HG03196 (cell line): ENCODE results near the gene CNPY3.

Source experiments
- ATAC-seq: cut with Tn5 transposase; IDR thresholded peaks from one replicate; pipeline ENCODE4 v1.9.1; 2021; ENCODE audit not compliant: unreplicated experiment

CNPY3 gene

GRCh38 chr6:42958125-42958524 is 28.8 kb downstream of the CNPY3 start:
- ATAC-seq: no peak

GRCh38 chr6:42959917-42960242 is 30.6 kb downstream of the CNPY3 start:
- ATAC-seq: no peak

DNA sequence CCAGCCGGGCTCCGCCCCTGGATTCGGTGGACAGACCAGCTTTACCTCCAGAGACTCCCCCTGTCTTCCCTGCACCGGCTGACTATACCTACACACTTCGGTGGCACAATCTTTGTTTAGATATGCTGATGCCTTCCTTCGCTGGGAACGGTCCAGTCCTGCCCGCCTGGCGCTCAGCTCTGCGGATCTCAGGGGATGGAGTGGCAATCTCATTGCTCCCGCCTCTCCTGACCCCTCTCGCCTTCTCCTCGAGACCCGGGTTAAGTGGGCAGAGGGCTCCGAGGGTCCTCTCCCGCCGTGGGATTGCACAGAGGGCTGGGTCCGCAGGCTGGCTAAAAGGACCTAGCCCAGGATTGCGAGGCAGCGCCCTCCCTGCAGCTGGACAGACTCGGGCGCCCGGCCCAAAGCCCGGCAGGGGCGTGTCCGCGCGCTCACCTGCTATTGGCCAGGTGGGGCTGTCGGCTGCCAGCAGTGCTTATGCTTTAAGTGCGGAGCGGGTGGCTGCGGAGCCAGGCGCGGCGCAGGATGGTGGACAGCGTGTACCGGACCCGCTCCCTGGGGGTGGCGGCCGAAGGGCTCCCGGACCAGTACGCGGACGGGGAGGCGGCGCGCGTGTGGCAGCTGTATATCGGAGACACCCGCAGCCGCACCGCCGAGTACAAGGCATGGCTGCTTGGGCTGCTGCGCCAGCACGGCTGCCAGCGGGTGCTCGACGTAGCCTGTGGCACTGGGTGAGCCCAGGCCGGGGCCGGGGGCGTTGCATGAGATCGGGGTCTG is 31.2 kb downstream of the CNPY3 start, which contains the start of gene GNMT:
Gene GNMT (plus strand): TSS at position 512 of the 777 bp plus-strand sequence. CDS start 14 bp downstream, at position 526.
- ATAC-seq: no peak

DNA sequence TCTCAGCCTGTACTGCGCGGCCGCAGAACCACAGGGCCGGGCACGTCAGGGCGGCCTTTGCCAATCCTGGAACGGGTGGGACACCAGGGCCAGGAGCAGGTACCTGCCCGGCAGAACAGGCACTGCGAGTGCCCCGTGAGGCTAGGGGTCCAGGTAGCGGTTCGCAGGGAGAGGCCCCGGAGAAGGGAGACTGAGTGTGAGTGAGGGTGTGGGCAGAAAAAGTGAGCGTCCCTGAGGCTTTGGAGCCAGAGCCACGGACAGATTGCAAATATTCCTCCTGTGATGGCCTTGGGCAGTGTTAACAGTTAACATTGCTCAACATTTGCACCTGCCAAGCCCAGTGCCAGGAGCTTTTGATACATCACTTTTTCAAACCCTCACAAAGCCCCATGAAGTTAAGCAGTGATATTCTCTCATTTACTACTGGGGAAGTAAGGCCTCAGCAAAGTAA is 31.8 kb downstream of the CNPY3 start:
- no peak for ATAC-seq

DNA sequence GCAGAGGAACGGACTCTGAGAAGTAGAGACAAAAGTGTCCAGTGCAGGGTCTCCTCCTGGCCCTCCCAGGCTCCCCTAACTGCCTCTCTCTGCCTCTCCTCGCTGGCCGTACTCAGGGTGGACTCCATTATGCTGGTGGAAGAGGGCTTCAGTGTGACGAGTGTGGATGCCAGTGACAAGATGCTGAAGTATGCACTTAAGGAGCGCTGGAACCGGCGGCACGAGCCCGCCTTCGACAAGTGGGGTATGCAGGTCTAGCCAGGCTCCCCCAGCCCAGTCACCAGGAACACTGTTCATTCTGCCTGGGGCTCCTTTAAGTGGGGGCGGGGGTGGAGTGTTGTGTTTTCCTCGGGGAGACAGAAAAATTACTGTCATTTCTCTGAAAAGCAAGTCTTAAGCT is 32.8 kb downstream of the CNPY3 start:
- no peak for ATAC-seq

- no peak for ATAC-seq
Measured at GRCh38 chr6:42962502-42963178, 33.4 kb downstream of the CNPY3 start.

DNA sequence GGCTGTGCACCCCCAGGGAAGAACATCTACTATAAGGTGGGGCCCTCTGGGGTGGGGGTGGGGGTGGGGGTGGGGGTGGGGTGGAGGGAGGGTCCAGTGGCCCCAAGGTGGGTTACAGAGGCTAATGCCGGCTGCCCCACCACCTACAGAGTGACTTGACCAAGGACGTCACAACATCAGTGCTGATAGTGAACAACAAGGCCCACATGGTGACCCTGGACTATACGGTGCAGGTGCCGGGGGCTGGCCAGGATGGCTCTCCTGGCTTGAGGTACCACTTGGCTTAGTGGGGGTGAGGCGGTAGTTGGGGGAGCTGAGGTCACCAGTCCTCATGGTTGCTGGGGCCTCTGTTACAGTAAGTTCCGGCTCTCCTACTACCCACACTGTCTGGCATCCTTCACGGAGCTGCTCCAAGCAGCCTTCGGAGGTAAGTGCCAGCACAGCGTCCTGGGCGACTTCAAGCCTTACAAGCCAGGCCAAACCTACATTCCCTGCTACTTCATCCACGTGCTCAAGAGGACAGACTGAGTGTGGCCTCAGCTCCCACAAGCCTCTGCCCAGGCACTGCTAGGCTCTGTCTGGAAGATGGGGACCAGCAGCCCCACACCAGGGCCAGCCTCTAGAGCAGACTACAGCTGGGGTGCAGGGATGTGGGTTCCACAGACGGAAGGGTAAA is 34.0 kb downstream of the CNPY3 start:
- no peak for ATAC-seq

DNA sequence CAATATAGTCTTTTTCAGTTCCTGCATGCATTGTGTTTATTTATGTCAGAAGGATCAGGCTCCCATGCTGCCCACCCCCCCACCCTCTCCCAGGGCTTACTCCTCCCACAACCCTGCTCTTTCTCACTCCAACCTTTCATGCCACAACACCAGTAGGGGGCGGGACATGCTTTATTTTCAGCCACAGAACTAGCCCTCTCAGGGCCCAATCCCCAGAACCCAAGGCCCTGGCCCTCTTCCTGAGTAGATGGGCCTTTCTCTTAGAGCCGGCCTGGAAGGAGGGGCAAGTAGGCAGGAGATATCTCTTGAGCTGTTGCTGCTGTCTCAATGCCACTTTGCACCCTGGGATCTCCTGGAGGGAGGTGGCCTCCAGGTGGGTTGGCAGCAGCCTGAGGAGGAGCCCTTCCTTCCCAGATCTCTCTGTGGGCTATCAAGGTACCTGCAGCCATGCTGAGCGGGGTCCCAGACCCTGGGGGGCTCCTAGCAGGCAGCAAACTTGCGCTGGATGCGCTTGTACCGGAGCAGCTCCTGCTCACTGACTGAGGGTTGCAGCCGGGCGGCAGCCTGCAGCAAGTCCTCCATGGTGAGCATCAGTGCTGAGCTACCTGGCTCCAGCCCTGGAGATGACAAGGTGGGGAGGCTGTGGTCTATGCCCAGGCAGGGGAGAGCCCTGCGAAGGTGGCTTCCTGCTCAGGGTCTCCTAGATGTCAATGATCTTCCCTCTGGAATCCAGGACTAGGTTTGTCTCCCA is 34.8 kb downstream of the CNPY3 start:
- no peak for ATAC-seq

GRCh38 chr6:42966571-42966970 is 37.3 kb downstream of the CNPY3 start:
- ATAC-seq: no peak

GRCh38 chr6:42967228-42967627 is 37.9 kb downstream of the CNPY3 start:
- ATAC-seq: no peak

DNA sequence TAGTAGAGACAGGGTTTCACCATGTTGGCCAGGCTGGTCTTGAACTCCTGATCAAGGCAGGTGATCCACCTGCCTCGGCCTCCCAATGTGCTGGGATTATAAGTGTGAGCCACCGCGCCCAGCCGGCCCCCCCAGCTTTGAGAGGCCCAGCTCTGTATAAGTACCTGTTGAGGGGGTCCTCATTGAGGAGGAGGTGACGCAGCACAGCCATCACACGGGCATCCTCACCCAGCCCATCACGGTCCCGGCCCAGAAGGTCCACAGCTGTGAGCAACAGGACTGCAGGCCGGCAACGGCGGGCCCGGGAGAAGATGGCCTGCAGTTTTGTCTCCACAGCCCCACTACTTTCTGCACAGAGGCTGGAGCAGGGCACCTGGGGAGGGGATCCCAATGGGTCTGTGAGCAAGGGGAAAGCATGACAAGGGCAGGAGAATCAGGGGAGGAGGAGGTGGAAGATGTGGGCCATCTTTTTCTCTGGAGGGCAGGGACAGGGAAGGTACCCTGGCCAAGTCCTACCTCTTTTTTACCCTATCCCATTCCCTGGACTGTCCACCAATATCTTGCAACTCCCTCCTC is 38.9 kb downstream of the CNPY3 start:
- ATAC-seq: no peak

DNA sequence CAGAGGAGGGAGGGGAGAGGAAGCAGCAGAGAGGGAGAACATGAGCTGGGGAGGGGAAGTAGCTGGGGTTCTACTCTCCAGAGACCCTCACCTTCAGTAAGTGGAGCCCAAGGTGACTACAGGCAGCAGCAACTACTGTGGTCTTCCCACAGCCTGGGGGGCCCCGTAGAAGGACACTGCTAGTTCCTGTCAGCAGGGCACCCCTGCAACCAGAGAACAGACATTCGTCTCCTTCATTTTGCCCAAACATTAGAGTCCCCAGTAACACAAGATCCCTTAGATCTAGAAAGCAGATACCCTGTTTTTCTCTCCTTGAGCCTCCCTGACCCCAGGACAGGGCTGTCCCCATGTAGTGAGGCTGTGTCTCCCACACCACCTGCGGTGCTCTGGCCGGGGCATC is 39.5 kb downstream of the CNPY3 start:
- ATAC-seq: no peak

- no peak for ATAC-seq
Measured at GRCh38 chr6:42969431-42969830, 40.2 kb downstream of the CNPY3 start.

GRCh38 chr6:42969934-42970333 is 40.7 kb downstream of the CNPY3 start:
- ATAC-seq: no peak

DNA sequence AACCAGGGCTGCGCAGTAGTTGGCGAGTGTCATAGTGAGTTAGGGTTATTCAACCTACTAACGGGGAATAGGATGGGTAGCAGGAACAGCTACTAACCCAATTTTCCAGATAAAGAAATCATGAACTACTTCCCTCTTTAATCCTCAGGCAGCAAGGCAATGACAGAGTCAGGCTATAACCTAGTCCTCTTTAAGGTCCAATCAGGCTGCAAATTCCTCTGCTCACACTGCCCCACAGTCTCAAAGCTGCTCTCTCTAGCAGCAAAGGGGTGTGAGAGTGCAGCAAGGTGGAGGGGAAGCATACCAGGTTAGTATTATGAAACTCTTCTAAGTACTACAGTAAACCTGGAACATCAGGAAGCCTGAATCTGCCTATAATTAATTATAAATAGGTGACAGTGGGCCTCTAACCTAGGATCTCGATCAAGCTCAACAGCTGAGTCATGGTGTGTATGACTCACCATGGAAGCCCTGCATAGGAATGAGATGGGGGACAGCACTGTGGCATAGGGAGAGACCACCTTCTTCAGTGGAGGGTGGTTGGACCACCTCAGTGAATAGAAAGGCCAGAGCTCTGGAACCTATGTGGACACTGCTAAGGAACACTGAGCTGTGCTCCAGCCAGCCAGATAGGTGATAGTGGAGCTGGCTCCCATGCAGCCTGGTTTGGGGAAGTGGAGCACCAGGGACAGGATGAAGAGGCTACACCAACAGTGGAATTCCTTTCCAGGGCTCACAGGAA is 41.8 kb downstream of the CNPY3 start:
- ATAC-seq: no peak

DNA sequence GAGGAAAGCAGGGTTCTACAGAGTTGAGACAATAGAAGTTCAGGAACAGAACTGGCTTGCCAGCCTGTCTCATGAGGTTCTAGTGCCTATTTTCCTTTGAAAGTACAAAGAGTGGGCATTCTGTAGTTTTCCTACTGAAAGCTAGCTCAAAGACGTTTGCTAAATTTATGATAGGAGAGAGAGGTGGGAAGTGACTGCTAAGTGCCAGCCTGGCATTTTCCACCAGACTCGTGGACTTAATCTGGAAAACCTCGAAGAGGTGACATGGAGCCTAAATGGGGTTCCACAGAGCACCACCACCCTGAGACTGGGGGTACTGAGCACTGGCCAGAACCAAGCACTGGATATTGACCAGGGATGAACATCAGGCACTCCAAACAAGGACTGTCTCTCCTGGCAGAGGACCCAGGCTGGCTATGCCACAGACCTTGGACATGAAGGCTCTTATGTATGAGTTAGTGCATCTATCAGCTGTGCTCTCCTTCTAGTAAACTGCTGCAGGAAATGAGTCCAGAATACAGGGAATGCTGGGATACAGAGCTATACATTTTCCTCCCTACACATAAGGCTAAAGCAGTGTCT is 42.6 kb downstream of the CNPY3 start:
- ATAC-seq: no peak

DNA sequence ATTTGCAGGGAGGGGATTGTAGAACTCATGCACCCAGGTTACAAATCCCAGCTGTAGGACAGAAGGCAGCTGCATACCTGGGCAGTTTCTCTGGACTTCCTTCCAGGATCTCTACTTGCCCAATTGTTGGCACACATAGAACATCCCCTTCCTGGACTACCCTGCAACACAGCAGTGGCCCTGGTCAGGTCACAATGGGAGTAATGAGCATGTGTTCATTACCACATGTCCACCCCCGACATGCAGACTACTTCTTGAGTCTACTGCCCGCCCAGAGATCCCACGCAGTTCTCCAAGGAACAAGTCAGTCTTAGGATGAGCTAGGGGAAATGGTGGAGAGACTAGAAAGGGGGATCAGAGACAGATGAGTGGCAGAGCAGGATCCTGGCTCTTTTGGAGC is 44.6 kb downstream of the CNPY3 start:
- no peak for ATAC-seq

DNA sequence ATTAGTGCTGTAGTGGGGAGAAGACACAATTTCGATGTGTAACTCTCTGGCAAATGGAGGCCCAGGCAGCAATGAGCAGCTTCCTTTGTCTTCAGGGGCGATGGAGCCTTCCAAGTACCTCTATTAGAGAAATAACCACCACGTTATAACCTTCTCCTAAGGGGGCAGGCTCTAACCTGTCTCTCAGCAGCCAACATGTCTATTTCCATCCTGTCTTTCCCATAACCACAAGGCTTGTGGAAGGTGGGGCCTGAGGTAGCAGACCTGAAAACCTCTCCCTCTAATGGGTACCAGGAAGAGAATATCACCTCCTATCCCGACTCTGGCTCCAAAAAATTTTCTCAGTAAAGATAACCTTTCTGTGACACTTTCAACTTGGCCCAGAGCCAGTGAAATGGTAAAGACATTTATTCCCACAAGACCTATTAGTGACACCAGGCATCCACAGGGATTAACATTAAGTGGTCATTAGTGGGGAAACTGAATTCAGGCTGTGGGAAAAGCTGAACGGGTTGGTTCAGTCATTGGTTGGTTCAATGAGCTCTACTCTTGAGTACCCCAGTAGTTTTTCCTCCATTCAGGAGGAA is 45.7 kb downstream of the CNPY3 start:
- no peak for ATAC-seq

GRCh38 chr6:42978487-42978838 is 49.2 kb downstream of the CNPY3 start:
- ATAC-seq: peak; percentile 14
